ENCODE results near the gene COL12A1.

COL12A1 gene

DNA sequence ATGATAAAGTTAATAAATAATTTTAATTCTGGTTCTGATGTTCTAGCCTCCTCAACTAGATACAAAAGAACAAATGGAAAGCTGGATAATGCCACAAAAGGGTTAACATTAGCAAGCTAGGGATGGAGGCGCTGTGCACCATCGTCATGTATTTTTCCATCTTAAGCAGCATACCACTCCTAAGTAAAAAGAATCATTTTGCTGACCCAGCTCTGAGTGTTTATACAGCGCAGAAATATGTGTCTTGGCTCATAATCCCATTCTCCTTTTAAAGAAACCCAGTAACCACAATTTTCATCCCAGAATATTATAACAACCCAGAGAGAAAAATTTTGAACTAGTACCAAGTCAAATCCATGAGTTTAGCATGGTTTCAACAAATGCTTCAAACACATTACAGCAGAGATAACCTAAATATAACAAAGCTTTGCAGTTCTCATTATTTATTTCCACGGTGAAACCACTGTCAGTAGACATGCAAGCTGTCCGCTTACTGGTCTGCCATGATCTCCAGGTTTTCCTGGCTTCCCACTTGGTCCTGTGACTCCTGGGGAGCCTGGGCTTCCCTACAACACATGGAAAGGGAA lies 111.1 kb downstream of the COL12A1 start:
- no peak overlapping the region for H3K27ac ChIP-seq (ENCODE audit: low read length)
- H3K27me3 ChIP-seq (ENCODE audit: low read depth, low read length), result no peaks in the 10 kb centered on the region
- H3K36me3 ChIP-seq (ENCODE audit: control insufficient read depth in 1 of 2, insufficient read depth in 2 of 2, low read length in 2 of 2), result peaks cover 2 to 15% of the 10 kb centered on the region in 2 donors
- H3K4me1 ChIP-seq (ENCODE audit: control insufficient read depth in 1 of 2, insufficient read depth in 2 of 2, low read length in 2 of 2), result peaks cover 7 to 34% of the 10 kb centered on the region in 2 donors
- no peak overlapping the region for H3K4me3 ChIP-seq (ENCODE audit: low read depth in 1 of 2, low read length in 2 of 2)
- no peaks in the 10 kb centered on the region for H3K9me3 ChIP-seq (ENCODE audit: control insufficient read depth in 1 of 2, low read length in 2 of 2)

GRCh38 chr6:75091467-75092190 lies 114.2 kb downstream of the COL12A1 start:
- Histone ChIP-seq H3K27ac (ENCODE audit: low read length) (no peak overlapping the region), H3K4me3 (ENCODE audit: low read depth in 1 of 2, low read length in 2 of 2) (no peak overlapping the region), H3K9me3 (ENCODE audit: control insufficient read depth in 1 of 2, low read length in 2 of 2) (no peaks in the 10 kb centered on the region), H3K27me3 (ENCODE audit: low read depth, low read length) (no peaks in the 10 kb centered on the region), H3K36me3 (ENCODE audit: control insufficient read depth in 1 of 2, insufficient read depth in 2 of 2, low read length in 2 of 2) (peaks cover 11 to 28% of the 10 kb centered on the region in 2 donors), H3K4me1 (ENCODE audit: control insufficient read depth in 1 of 2, insufficient read depth in 2 of 2, low read length in 2 of 2) (peaks cover 0 to 19% of the 10 kb centered on the region in 2 donors)

DNA sequence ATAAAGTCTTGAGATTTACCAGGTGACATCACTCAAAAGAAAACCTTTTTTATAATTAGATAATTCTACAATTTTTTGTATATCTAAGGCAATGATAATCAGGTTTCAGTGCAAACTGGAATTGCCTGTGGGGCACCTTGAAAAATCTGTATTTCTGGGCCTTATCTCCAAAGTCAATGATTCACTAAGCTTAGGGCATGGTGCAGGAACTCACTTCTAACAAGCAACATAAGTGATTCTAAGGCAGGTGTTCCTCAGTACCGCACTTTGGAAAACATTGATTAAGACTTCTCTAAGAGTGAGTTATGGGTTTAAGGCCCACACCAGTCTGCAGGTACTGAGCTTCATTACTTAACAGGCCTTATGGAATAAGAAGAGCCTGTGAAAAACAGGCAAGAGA lies 115.3 kb downstream of the COL12A1 start:
- H3K4me1 ChIP-seq (ENCODE audit: control insufficient read depth in 1 of 2, insufficient read depth in 2 of 2, low read length in 2 of 2), result peaks cover 0 to 22% of the 10 kb centered on the region in 2 donors
- H3K9me3 ChIP-seq (ENCODE audit: control insufficient read depth in 1 of 2, low read length in 2 of 2), result no peaks in the 10 kb centered on the region
- no peaks in the 10 kb centered on the region for H3K27me3 ChIP-seq (ENCODE audit: low read depth, low read length)
- no peak overlapping the region for H3K4me3 ChIP-seq (ENCODE audit: low read depth in 1 of 2, low read length in 2 of 2)
- peaks cover 11 to 28% of the 10 kb centered on the region in 2 donors for H3K36me3 ChIP-seq (ENCODE audit: control insufficient read depth in 1 of 2, insufficient read depth in 2 of 2, low read length in 2 of 2)
- no peak overlapping the region for H3K27ac ChIP-seq (ENCODE audit: low read length)

DNA sequence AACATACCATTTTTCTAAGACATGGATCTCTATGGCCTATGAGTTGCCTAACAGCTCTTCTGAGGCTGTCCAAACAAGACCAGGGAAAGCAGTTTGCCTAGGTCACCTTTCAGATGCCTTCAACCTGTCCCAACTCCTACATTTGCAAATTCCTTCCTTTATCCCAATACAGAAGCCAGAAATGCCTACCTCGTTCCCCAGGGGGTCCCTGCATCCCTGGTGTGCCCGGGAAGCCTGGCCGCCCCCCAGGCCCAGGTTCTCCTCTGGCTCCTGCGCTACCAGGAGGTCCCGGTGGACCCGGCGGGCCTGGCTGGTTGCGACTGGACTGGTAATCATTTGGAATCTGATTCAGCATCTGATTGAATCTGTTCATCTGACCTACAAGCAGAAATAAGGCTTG lies 115.9 kb downstream of the COL12A1 start:
- H3K4me3 ChIP-seq (ENCODE audit: low read depth in 1 of 2, low read length in 2 of 2), result no peak overlapping the region
- no peaks in the 10 kb centered on the region for H3K27me3 ChIP-seq (ENCODE audit: low read depth, low read length)
- H3K27ac ChIP-seq (ENCODE audit: low read length), result no peak overlapping the region
- no peaks in the 10 kb centered on the region for H3K9me3 ChIP-seq (ENCODE audit: control insufficient read depth in 1 of 2, low read length in 2 of 2)
- peaks cover 0 to 23% of the 10 kb centered on the region in 2 donors for H3K4me1 ChIP-seq (ENCODE audit: control insufficient read depth in 1 of 2, insufficient read depth in 2 of 2, low read length in 2 of 2)
- H3K36me3 ChIP-seq (ENCODE audit: control insufficient read depth in 1 of 2, insufficient read depth in 2 of 2, low read length in 2 of 2), result peaks cover 11 to 28% of the 10 kb centered on the region in 2 donors

GRCh38 chr6:75089151-75089897 lies 116.5 kb downstream of the COL12A1 start:
- H3K4me1 ChIP-seq (ENCODE audit: control insufficient read depth in 1 of 2, insufficient read depth in 2 of 2, low read length in 2 of 2), result peaks cover 0 to 23% of the 10 kb centered on the region in 2 donors
- H3K4me3 ChIP-seq (ENCODE audit: low read depth in 1 of 2, low read length in 2 of 2), result no peak overlapping the region
- H3K9me3 ChIP-seq (ENCODE audit: control insufficient read depth in 1 of 2, low read length in 2 of 2), result no peaks in the 10 kb centered on the region
- H3K27ac ChIP-seq (ENCODE audit: low read length), result no peak overlapping the region
- no peaks in the 10 kb centered on the region for H3K27me3 ChIP-seq (ENCODE audit: low read depth, low read length)
- peaks cover 11 to 28% of the 10 kb centered on the region in 2 donors for H3K36me3 ChIP-seq (ENCODE audit: control insufficient read depth in 1 of 2, insufficient read depth in 2 of 2, low read length in 2 of 2)

GRCh38 chr6:75085931-75086635 lies 119.8 kb downstream of the COL12A1 start:
- peaks cover 11 to 24% of the 10 kb centered on the region in 2 donors for H3K36me3 ChIP-seq (ENCODE audit: control insufficient read depth in 1 of 2, insufficient read depth in 2 of 2, low read length in 2 of 2)
- H3K4me3 ChIP-seq (ENCODE audit: low read depth in 1 of 2, low read length in 2 of 2), result no peak overlapping the region
- peaks cover 0 to 22% of the 10 kb centered on the region in 2 donors for H3K4me1 ChIP-seq (ENCODE audit: control insufficient read depth in 1 of 2, insufficient read depth in 2 of 2, low read length in 2 of 2)
- H3K9me3 ChIP-seq (ENCODE audit: control insufficient read depth in 1 of 2, low read length in 2 of 2), result no peaks in the 10 kb centered on the region
- H3K27me3 ChIP-seq (ENCODE audit: low read depth, low read length), result no peaks in the 10 kb centered on the region
- H3K27ac ChIP-seq (ENCODE audit: low read length), result peak overlapping the region; percentile 33

- Histone ChIP-seq H3K36me3 (ENCODE audit: control insufficient read depth in 1 of 2, insufficient read depth in 2 of 2, low read length in 2 of 2) (peaks cover 11 to 19% of the 10 kb centered on the region in 2 donors), H3K27ac (ENCODE audit: low read length) (no peak overlapping the region), H3K4me3 (ENCODE audit: low read depth in 1 of 2, low read length in 2 of 2) (peak overlapping the region; percentile 48 to 60), H3K9me3 (ENCODE audit: control insufficient read depth in 1 of 2, low read length in 2 of 2) (no peaks in the 10 kb centered on the region), H3K27me3 (ENCODE audit: low read depth, low read length) (no peaks in the 10 kb centered on the region), H3K4me1 (ENCODE audit: control insufficient read depth in 1 of 2, insufficient read depth in 2 of 2, low read length in 2 of 2) (peaks cover 0 to 19% of the 10 kb centered on the region in 2 donors)
Measured at GRCh38 chr6:75084872-75085381, 120.9 kb downstream of the COL12A1 start.

DNA sequence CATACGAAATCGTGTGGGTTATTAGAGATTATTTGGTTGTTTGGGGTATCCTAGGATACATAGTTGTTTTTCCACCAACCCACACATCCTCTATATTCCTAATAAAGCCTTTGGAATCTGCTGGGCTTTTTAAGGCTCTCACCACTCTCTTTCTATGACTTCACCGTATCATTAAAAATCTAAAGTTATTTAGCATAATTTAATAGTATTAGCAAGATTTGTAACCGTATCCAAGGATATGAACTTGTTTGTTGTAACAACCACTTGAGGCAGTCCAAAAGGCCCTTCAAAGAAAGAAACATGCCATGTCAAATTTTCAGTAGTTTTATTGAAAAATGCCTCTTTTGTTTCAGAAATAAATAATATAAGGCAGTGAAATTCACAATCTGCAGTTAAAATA lies 121.8 kb downstream of the COL12A1 start:
- Histone ChIP-seq H3K9me3 (ENCODE audit: control insufficient read depth in 1 of 2, low read length in 2 of 2) (no peaks in the 10 kb centered on the region), H3K27me3 (ENCODE audit: low read depth, low read length) (no peaks in the 10 kb centered on the region), H3K4me1 (ENCODE audit: control insufficient read depth in 1 of 2, insufficient read depth in 2 of 2, low read length in 2 of 2) (peaks cover 0 to 16% of the 10 kb centered on the region in 2 donors), H3K27ac (ENCODE audit: low read length) (no peak overlapping the region), H3K4me3 (ENCODE audit: low read depth in 1 of 2, low read length in 2 of 2) (no peak overlapping the region), H3K36me3 (ENCODE audit: control insufficient read depth in 1 of 2, insufficient read depth in 2 of 2, low read length in 2 of 2) (peaks cover 11 to 15% of the 10 kb centered on the region in 2 donors)

GRCh38 chr6:75081921-75082320 lies 123.9 kb downstream of the COL12A1 start:
- Histone ChIP-seq H3K9me3 (ENCODE audit: control insufficient read depth in 1 of 2, low read length in 2 of 2) (no peaks in the 10 kb centered on the region), H3K4me3 (ENCODE audit: low read depth in 1 of 2, low read length in 2 of 2) (no peak overlapping the region)

DNA sequence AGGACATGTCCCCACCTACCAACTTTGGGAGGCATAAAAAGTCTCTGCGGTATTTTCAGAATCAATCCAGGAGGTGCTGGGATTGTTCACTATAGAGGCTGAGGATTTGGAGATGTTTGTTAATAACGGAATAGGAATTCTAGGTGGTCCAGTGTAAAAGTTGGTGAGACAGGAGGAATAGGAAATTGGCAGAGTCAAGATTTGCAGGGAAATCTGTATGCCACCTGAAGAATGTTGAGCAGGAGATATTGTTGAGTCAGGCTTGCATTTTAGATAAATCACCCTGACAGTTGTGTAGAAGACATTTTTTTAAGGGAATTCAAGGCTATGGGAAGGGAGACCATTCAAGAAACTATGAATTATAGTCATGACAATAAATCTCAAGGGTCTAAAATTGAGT lies 124.8 kb downstream of the COL12A1 start:
- Histone ChIP-seq H3K27me3 (ENCODE audit: low read depth, low read length) (no peaks in the 10 kb centered on the region), H3K4me1 (ENCODE audit: control insufficient read depth in 1 of 2, insufficient read depth in 2 of 2, low read length in 2 of 2) (peaks cover 0 to 16% of the 10 kb centered on the region in 2 donors), H3K27ac (ENCODE audit: low read length) (no peak overlapping the region), H3K36me3 (ENCODE audit: control insufficient read depth in 1 of 2, insufficient read depth in 2 of 2, low read length in 2 of 2) (no peaks in the 10 kb centered on the region), H3K9me3 (ENCODE audit: control insufficient read depth in 1 of 2, low read length in 2 of 2) (no peaks in the 10 kb centered on the region), H3K4me3 (ENCODE audit: low read depth in 1 of 2, low read length in 2 of 2) (no peak overlapping the region)

More at GRCh38 chr6:75081921-75082320, 123.9 kb downstream of the COL12A1 start:
- Histone ChIP-seq H3K27ac (ENCODE audit: low read length) (no peak overlapping the region), H3K4me1 (ENCODE audit: control insufficient read depth in 1 of 2, insufficient read depth in 2 of 2, low read length in 2 of 2) (peaks cover 0 to 16% of the 10 kb centered on the region in 2 donors), H3K36me3 (ENCODE audit: control insufficient read depth in 1 of 2, insufficient read depth in 2 of 2, low read length in 2 of 2) (no peaks in the 10 kb centered on the region), H3K27me3 (ENCODE audit: low read depth, low read length) (no peaks in the 10 kb centered on the region)
